Activated CD4-positive, alpha-beta T cell treated with anti-CD3 and anti-CD28 coated beads, Interleukin-2, amount 50 U/mL, for 1 hour (primary cell): ENCODE results near the gene GAL3ST3.
"Not testable (repeated sequence)": the region's sequence is repeated elsewhere in the genome, so short reads cannot be mapped to it uniquely, and the experiment has no call there.

Source experiments
- DNase-seq: peaks from one replicate; pipeline ENCODE4 v3.0.0-alpha.2; 2020

Gene GAL3ST3

DNA sequence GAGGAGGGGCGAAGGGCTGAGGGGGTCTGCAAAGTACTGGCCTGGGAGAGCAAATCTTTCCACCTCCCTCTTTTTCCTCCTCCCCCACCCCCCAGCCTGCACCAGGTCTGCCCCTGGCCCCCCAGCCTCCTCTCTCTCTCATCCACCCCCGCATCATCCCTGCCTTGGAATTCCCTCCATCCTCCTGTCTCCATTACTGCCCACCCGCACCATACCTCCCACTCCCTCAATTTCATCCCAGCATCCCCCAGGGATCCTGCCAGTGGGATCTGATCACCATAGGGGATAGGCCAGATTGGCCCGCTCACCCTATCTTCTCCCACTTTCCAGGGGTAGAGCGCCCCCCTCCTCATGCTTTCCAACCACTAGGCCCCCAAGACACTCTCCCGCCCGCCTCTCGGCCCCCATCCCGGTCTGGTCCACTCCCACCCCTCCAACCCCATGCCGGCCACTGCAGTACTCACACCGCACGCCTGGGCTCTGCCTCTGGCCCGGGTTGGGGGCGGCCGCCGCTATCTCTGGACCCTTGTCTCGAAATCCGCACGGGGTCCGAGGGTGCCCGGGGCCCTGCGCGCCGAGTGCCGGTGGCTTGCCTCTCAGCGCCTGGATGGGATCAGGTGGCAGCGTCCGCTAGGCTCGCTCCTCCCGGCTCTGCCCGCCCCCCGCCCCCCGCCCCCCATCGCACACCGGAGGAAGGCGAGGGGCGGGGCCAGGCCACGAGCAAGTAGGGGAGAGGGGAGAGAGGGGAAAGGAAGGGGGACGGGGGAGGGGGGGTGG is at the start of gene GAL3ST3:
Gene GAL3ST3, minus strand, starts transcription at position 615 of the 777 bp plus-strand sequence. CDS start 3,746 bp downstream, outside the sequence.
- no peak for DNase-seq

DNA sequence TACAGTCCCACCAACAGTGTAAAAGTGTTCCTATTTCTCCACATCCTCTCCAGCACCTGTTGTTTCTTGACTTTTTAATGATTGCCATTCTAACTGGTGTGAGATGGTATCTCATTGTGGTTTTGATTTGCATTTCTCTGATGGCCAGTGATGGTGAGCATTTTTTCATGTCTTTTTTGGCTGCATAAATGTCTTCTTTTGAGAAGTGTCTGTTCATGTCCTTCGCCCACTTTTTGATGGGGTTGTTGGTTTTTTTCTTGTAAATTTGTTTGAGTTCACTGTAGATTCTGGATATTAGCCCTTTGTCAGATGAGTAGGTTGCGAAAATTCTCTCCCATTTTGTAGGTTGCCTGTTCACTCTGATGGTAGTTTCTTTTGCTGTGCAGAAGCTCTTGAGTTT is 43.2 kb upstream of the GAL3ST3 start:
- not testable (repeated sequence) for DNase-seq

DNA sequence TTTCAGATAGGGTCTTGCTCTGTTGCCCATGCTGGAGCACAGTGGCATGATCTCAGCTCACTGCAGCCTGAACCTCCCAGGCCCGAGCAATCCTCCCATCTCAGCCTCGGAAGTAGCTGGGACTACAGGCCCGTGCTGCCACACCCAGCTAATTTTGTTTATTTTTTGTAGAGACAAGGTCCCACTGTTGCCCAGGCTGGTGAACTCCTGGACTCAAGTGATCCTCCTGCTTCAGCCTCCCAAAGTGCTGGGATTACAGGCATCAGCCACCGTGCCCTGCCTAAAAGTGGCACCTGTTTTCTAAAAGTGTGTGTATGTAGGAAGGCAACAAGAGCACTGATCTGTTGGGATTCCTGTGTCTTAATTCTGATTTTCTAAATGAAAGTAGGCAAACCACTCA is 41.3 kb upstream of the GAL3ST3 start:
- DNase-seq = no peak

GRCh38 chr11:66089067-66089466 is 40.1 kb upstream of the GAL3ST3 start:
- no peak for DNase-seq

GRCh38 chr11:66087148-66087908 is 38.4 kb upstream of the GAL3ST3 start:
- DNase-seq = no peak

GRCh38 chr11:66084821-66085475 is 36.0 kb upstream of the GAL3ST3 start:
- DNase-seq = no peak

GRCh38 chr11:66083767-66084166 is 34.8 kb upstream of the GAL3ST3 start:
- no peak for DNase-seq

DNA sequence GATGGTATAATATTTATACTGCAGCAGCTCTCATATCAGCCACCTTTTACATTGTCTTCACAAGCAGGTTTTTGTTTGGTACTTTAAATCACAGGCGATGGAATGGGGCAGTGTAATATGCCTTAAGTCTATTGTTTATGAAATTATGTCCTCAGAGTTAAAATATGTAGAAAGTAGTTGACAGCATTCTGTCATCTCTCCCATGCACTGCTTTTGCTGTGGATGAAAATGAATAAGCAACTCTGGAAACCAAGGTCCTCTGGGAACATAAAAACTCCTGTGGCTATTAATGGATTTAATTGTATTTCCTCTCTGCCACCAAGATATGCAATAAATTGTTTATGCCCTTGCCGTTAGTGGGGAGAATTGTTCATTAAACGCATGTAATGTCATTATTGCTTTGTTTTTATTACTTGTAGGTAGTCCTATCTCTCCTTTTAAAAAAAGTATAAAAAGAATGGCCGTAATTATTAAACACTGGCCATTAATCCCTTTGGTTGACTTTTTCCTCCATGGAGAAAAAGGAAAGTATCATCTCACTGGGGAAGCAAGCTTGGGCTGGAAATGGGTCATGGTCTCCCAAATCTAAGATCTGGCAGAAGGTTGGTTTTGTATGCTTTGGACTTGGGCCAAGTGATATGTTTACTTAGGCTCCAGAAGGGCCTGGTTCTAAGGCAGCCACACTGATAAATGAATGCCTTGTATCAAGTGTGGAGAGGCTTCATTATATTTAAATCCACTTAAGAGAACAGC is 34.2 kb upstream of the GAL3ST3 start:
- DNase-seq = no peak

GRCh38 chr11:66081505-66081904 is 32.5 kb upstream of the GAL3ST3 start:
- peak; percentile 74 for DNase-seq

DNA sequence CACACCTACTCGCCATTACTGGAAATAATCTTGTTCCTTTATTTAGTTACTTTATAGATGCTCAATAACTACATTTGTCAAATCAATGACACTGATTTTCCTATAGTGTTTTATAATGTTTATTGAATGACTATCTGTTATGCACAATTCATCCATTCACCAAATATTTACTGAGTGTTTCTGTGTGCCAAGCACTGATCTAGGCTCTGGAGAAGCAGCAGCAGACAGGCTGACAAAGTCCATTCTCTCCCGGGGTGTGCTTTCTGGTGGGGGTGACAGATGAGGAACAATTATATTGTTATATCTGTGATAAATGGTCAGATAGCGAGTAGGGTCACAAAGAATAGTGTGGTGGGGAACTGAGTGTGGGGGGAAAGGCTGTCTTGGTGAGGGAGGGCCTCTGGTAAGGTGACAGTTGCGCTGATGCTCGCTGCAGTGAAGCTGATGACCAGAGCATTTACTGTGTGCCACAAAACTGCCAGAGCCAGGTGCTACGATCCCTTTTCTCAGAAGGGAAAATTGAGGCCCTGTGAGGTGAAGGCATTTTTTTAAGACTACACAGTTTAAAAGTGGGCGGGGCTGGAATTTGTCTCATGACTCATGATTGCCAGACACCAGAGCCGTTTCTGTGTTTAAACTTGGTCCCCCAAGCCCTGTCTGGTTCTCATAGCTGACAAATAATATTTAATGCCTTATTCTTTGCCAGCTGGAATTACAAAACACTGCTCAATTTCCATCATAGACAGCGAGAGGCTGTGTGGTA is 31.3 kb upstream of the GAL3ST3 start:
- peak; percentile 75 for DNase-seq

- DNase-seq = peak; percentile 35
Measured at GRCh38 chr11:66078949-66079348, 30.0 kb upstream of the GAL3ST3 start.

DNA sequence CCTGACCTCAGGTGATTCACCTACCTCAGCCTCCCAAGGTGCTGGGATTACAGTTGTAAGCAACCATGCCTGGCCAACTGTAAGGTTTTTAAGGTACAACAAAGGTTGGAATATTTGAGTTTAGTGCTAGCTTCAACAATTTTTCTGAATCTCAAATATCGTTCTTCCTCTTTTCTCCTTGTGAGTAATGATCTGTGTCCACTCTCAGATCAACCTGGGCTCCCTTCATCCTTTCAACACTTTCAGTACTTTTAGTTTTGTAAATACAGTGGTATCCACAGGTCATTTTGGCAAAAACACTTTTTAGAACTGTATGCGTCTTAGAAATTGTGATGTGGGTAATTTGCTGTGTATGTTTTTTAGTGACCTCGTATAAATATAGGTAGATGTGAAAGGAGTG is 29.0 kb upstream of the GAL3ST3 start:
- DNase-seq = no peak

- DNase-seq = no peak
Measured at GRCh38 chr11:66076561-66076960, 27.6 kb upstream of the GAL3ST3 start.

DNA sequence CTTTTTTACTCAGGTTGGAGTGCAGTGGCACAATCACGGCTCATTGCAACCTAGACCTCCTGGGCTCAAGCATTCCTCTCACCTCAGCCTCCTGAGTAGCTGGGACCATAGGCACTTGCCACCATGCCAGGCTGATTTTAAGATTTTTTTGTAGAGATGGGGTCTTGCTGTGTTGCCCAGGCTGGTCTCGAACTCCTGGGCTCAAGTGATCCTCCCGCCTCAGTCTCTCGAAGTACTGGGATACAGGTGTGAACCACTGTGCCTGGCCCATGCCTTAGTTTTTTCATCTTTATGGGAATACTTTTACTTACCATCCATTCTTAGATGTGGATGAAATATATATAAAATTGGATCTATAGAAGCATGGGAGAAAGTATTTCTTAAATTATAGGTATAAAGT is 26.3 kb upstream of the GAL3ST3 start:
- DNase-seq = no peak

DNA sequence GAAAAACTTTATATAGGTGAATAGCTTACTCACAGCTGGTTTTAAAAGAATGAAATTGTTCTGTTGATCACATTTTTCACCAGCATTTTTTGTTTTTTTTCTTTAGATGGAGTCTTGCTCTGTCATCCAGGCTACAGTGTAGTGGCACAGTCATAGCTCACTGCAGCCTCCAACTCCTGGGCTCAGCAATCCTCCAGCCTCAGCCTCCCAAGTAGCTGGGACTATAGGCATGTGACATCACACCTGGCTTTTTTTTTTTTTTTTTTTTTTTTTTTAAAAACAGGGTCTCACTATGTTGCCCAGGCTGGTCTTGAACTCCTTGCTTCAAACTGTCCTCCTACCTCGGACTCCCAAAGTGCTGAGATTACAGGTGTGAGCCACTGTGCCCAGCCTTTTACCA is 24.7 kb upstream of the GAL3ST3 start:
- no peak for DNase-seq

GRCh38 chr11:66072518-66072917 is 23.6 kb upstream of the GAL3ST3 start:
- no peak for DNase-seq

- no peak for DNase-seq
Measured at GRCh38 chr11:66072081-66072480, 23.1 kb upstream of the GAL3ST3 start.

DNA sequence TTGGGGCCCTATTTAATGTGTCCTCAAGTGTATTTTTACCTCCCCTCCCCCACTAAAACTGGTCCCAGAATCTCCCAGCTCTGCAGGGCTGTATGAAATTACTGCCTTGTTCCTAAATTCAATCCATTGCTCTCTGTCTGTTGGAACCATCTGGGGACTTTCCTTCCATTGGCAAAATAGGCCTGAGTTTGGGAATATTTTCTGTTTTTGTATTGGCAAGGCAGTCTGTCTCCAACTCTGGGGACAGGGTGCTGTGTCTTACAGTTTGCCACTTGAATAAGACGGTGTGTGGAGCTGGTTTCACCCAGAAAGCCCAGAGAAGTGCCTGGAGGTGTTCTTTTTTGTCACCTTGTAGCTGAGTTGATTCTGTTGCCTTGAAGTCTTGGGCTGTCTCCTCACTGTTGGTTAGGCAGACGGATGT is 22.4 kb upstream of the GAL3ST3 start:
- peak; percentile 22 for DNase-seq

DNA sequence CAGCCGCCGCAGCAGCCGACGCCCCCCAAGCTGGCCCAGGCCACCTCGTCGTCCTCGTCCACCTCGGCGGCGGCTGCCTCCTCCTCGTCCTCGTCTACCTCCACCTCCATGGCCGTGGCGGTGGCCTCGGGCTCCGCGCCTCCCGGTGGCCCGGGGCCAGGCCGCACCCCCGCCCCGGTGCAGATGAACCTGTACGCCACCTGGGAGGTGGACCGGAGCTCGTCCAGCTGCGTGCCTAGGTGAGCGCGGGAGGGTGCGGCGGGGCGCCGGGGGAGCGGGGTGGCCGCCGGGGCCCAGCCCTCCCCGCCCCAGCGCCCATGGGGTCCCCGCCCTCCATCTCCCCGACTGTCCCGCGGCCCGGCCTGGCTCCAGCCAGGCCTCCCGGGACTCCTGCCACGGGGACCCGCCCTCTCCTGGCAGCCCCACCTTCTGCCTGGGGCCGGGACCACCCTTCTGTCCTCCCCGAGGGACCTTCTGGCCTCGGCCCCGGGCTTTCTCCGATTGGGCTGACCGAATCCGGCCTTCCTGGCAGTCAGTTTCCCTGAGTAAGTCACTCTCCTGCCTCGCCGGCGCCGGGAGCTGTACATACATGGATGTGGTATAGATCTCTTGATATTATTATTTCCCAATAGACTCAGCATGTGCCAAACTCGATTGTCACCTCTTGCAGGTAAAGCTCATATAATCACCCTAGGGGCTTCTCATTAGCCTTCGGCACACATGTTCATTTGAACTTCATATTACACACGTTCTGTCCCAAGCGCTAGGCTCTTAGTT is 21.8 kb upstream of the GAL3ST3 start:
- no peak for DNase-seq

DNA sequence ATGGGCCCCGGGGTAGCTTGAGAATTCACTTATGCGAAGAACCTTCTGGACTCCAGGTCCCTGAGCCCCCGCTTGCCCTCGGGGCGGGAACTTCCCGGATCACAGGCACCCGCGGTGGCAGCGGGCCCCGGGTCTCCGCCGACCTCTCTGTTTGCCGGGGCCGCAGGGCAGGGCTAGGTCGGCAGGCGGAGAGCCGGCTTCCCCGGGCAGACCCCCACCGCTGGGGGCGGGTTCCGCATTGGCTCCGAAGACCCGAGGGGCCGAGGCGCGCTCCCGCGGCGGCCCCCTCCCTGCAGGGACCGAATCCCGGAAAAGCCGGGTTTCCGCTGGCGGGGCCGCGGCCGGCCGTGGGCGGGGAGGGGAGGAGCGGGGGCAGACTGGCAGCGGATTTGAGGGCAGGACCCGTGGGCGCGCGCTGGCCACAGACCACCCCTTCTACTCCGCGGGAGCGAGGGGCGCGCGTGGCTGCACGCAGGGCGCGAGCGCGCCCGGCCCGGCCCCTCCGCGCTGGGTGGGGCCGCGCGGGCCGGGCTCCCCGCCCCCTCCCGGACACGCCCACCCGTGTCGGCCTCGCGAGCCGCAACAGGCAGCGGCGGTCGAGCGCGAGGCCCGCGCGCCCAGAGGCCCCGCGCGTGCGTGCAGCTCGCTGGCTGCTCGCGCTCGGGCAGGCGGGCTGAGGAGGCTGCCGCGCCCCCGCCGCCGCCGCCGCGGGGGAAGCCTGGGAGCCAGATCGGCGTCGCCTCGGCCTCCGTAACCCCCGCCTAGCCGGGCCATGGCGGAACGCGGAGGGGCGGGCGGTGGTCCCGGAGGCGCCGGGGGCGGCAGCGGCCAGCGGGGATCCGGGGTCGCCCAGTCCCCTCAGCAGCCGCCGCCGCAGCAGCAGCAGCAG is 21.0 kb upstream of the GAL3ST3 start, which contains the start of gene PACS1:
Gene PACS1, plus strand, starts transcription at position 558 of the 889 bp plus-strand sequence. Its CDS starts 215 bp downstream, at position 773.
- peak; percentile 71 for DNase-seq
